Tibial artery (tissue), 4 donors: ENCODE measurements around the gene GSAP.

Experiments used
- DNase-seq, 2 donors: peaks; one replicate each; pipeline ENCODE4 v3.0.0-alpha.2; 2019
- H3K27ac ChIP-seq, 2 donors: fragments of 200-600 bp; sonication (generic) in 1 of 2; 1 replicate in 1 of 2; 2 replicates in 1 of 2; pipeline ENCODE4 v1.5.1; 2018 to 2019; ENCODE audit warnings: mild to moderate bottlenecking in 1 of 2
- H3K27me3 ChIP-seq, 2 donors: fragments of 200-600 bp; sonication (generic) in 1 of 2; one replicate each; pipeline versions ENCODE4 v1.5.1 to v1.6.0; 2016 to 2019
- H3K36me3 ChIP-seq, 3 donors: fragments of 200-600 bp; sonication (generic) in 2 of 3; one replicate each; pipeline ENCODE4 v1.5.1; 2016 to 2019; ENCODE audit warnings: mild to moderate bottlenecking in 2 of 3
- H3K4me1 ChIP-seq, 4 donors: fragments of 200-600 bp; sonication (generic) in 2 of 4; 1 replicate in 3 of 4; 2 replicates in 1 of 4; pipeline ENCODE4 v1.5.1; 2016 to 2019
- H3K4me3 ChIP-seq, 2 donors: fragments of 200-600 bp; sonication (generic) in 1 of 2; 1 replicate in 1 of 2; 2 replicates in 1 of 2; pipeline ENCODE4 v1.5.1; 2018 to 2019; ENCODE audit warnings: mild to moderate bottlenecking in 2 of 2
- H3K9me3 ChIP-seq, 3 donors: fragments of 200-600 bp; sonication (generic) in 1 of 3; one replicate each; pipeline ENCODE4 v1.5.1; 2016 to 2019
- CTCF ChIP-seq, 2 experiments: fragments of 200-600 bp in 1 of 2; fragments of 450-650 bp in 1 of 2; IDR thresholded peaks; one replicate each; pipeline ENCODE4 v1.5.1; 2017 to 2019; ENCODE audit warnings: antibody characterized with exemption in 2 of 2, mild to moderate bottlenecking in 1 of 2, moderate library complexity in 1 of 2
- intact Hi-C: fragments of 100-400 bp; cut with DNase I; formaldehyde crosslinking; loops from one replicate; pipeline ENCODE4 v1.15.0; 2023; ENCODE audit warnings: low total_unique reads

Gene GSAP

GRCh38 chr7:77327067-77327931 is 88.8 kb downstream of the GSAP start:
- Histone ChIP-seq H3K27ac (peak overlapping the region; percentile 66 to 71), H3K9me3 (no peaks in the 10 kb centered on the region), H3K36me3 (no peaks in the 10 kb centered on the region), H3K4me1 (peaks cover 0 to 57% (median 31%) of the 10 kb centered on the region in 4 donors), H3K27me3 (no peaks in the 10 kb centered on the region), H3K4me3 (no peak overlapping the region)
- DNase-seq = peak; percentile 76
- intact Hi-C loops = no loop called here
- TF ChIP-seq CTCF (IDR thresholded peaks at IDR 0.05) = no peak

- no peak for TF ChIP-seq CTCF (IDR thresholded peaks at IDR 0.05)
- peak overlapping the region; percentile 66 to 71 for H3K27ac ChIP-seq
- no peak overlapping the region for H3K4me3 ChIP-seq
- intact Hi-C loops = no loop called here
- no peaks in the 10 kb centered on the region for H3K27me3 ChIP-seq
- peaks cover 0 to 3% (median 0%) of the 10 kb centered on the region in 3 donors for H3K36me3 ChIP-seq
- DNase-seq = no peak
- no peaks in the 10 kb centered on the region for H3K9me3 ChIP-seq
- H3K4me1 ChIP-seq = peaks cover 0 to 51% (median 31%) of the 10 kb centered on the region in 4 donors
These were observed 90.0 kb downstream of the GSAP start for GRCh38 chr7:77326131-77326530.

DNA sequence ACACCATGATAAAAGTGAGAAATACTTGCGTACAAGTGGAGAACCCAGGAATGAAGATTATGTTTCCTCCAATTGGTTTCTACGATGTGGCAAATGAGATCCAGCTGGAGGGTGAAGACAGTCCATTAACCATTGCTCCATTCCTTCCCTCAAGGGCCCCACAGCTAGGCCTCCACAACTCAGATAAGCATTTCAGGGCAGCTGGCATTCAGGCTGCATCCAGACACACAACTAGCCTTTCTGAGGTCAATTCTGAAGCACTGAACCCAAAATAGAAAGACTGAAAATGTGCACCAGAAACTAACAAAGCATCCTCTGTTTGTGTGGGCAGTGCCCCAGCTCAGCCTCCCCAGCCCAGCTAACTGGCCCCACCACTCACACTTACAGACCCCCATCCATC is 94.8 kb downstream of the GSAP start:
- DNase-seq = no peak
- Histone ChIP-seq H3K27ac (no peak overlapping the region), H3K27me3 (no peaks in the 10 kb centered on the region), H3K36me3 (peaks cover 0 to 5% (median 0%) of the 10 kb centered on the region in 3 donors), H3K4me3 (no peak overlapping the region), H3K9me3 (no peaks in the 10 kb centered on the region), H3K4me1 (peaks cover 0 to 6% (median 4%) of the 10 kb centered on the region in 4 donors)
- no peak for TF ChIP-seq CTCF (IDR thresholded peaks at IDR 0.05)
- intact Hi-C loops = no loop called here

- intact Hi-C loops = no loop called here
- DNase-seq = no peak
- no peak for TF ChIP-seq CTCF (IDR thresholded peaks at IDR 0.05)
- Histone ChIP-seq H3K36me3 (peaks cover 0 to 5% (median 0%) of the 10 kb centered on the region in 3 donors), H3K27ac (no peak overlapping the region), H3K4me3 (no peak overlapping the region), H3K4me1 (no peaks in the 10 kb centered on the region), H3K27me3 (no peaks in the 10 kb centered on the region), H3K9me3 (no peaks in the 10 kb centered on the region)
These were observed 95.4 kb downstream of the GSAP start for GRCh38 chr7:77320714-77321113.

DNA sequence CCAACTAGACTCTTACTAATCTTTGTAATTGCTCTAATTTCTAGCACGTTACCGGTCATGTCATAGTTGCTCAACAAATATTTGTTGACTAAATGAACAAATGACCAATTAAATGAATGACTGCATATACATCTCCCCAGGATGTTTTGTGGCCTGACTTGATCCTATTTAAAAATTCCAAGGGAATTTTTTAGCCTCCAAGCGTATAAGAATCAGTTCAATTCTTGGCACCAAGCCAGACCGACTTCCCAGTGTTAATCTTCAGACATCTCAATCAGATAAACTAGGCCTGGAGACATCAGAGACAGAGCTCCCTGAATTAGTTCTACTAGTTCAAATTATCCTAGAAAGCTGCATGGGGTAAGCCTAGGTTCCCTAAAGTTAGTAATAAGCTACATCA is 96.0 kb downstream of the GSAP start:
- Histone ChIP-seq H3K4me3 (no peak overlapping the region), H3K9me3 (no peaks in the 10 kb centered on the region), H3K27me3 (no peaks in the 10 kb centered on the region), H3K4me1 (no peaks in the 10 kb centered on the region), H3K36me3 (peaks cover 0 to 7% (median 0%) of the 10 kb centered on the region in 3 donors), H3K27ac (no peak overlapping the region)
- TF ChIP-seq CTCF (IDR thresholded peaks at IDR 0.05) = no peak
- intact Hi-C loops = no loop called here
- no peak for DNase-seq
